Ectodermal cell (in vitro differentiated cells): Measurements from ENCODE around the gene PFKFB3. TPM values are rescaled to one million over a fixed set of nuclear protein-coding genes. Genes with fewer than 3 reads are reported as not detected.

ENCODE experiments used
- H3K27ac ChIP-seq: 2 replicates; pipeline ENCODE4 v1.7.0; 2013; ENCODE audit warnings: mild to moderate bottlenecking, low read depth, low read length; ENCODE audit not compliant: insufficient read depth, poor library complexity, severe bottlenecking
- H3K27me3 ChIP-seq: 2 replicates; pipeline ENCODE4 v1.7.0; 2013; ENCODE audit warnings: mild to moderate bottlenecking, low read length; ENCODE audit not compliant: insufficient read depth, control insufficient read depth, poor library complexity, severe bottlenecking
- H3K36me3 ChIP-seq: one replicate; pipeline ENCODE4 v1.7.0; 2013; ENCODE audit warnings: low read length; ENCODE audit not compliant: control insufficient read depth, insufficient read depth
- H3K4me1 ChIP-seq: one replicate; pipeline ENCODE4 v1.7.0; 2013; ENCODE audit warnings: low read length; ENCODE audit not compliant: control insufficient read depth, insufficient read depth
- H3K4me3 ChIP-seq: 2 replicates; pipeline ENCODE4 v1.7.0; 2013; ENCODE audit warnings: low read depth, low read length, control low read depth; ENCODE audit not compliant: insufficient read depth
- H3K9me3 ChIP-seq: 2 replicates; pipeline ENCODE4 v1.7.0; 2013; ENCODE audit warnings: mild to moderate bottlenecking, low read length, moderate library complexity; ENCODE audit not compliant: control insufficient read depth
- WGBS, 2 experiments: methylation state at CpG; one replicate each; pipeline ENCODE4 v1.1.7; 2013; ENCODE audit warnings: missing lambda C conversion rate in 2 of 2; 5-methylcytosine and 5-hydroxymethylcytosine counted together
- polyA plus RNA-seq, 4 experiments: library from polyadenylated mRNA; stranded (reverse); fragments of 50-300 nt; gene quantifications; one replicate each; pipeline ENCODE4 v1.2.3, GENCODE V29; 2013

The PFKFB3 gene
- polyA plus RNA-seq (2013, experiment 1 of 4): 26.3 TPM
- polyA plus RNA-seq (2013, experiment 2 of 4): 33.7 TPM
- polyA plus RNA-seq (2013, experiment 3 of 4): 19.5 TPM
- 21.0 TPM for polyA plus RNA-seq (2013, experiment 4 of 4)

DNA sequence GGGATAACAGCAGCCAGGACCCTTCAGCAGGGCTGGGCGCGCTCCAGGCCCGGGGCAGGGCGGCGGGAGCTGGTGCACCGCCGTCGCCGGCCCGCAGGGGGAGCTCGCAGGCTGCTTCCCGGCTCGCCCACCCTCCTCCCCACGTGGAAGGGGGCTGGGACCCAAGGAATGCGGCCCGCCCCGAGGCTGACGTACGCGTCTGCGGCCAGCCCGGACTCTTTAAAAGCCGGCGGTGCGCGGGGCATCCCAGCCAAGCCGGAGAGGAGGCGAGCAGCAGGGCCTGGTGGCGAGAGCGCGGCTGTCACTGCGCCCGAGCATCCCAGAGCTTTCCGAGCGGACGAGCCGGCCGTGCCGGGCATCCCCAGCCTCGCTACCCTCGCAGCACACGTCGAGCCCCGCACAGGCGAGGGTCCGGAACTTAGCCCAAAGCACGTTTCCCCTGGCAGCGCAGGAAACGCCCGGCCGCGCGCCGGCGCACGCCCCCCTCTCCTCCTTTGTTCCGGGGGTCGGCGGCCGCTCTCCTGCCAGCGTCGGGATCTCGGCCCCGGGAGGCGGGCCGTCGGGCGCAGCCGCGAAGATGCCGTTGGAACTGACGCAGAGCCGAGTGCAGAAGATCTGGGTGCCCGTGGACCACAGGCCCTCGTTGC lies at the start of gene PFKFB3:
TSS of gene PFKFB3 (plus strand) at position 249 of the 647 bp plus-strand sequence. CDS start at position 578, 329 bp downstream.
- Histone ChIP-seq H3K36me3 (no peaks in the 10 kb centered on the region), H3K27me3 (peaks cover 49% of the 10 kb centered on the region), H3K9me3 (no peaks in the 10 kb centered on the region), H3K27ac (peak within 1 kb of the TSS; percentile 98), H3K4me3 (peak within 1 kb of the TSS; percentile 83), H3K4me1 (peaks cover 16% of the 10 kb centered on the region)
- WGBS, 2 experiments: 0% methylated on average over 75 of the region's 75 CpGs

- Histone ChIP-seq H3K27ac (no peak overlapping the region), H3K27me3 (no peaks in the 10 kb centered on the region), H3K36me3 (no peaks in the 10 kb centered on the region), H3K9me3 (no peaks in the 10 kb centered on the region), H3K4me1 (no peaks in the 10 kb centered on the region), H3K4me3 (no peak overlapping the region)
- 82 to 83% methylated on average over 7 of the region's 7 CpGs for WGBS, 2 experiments
These were observed 48.9 kb upstream of the PFKFB3 start for GRCh38 chr10:6153845-6154244.

- H3K27ac ChIP-seq: no peak overlapping the region
- H3K36me3 ChIP-seq: no peaks in the 10 kb centered on the region
- 90% methylated on average over 14 of the region's 14 CpGs for WGBS, 2 experiments
- no peaks in the 10 kb centered on the region for H3K9me3 ChIP-seq
- no peaks in the 10 kb centered on the region for H3K27me3 ChIP-seq
- no peak overlapping the region for H3K4me3 ChIP-seq
- no peaks in the 10 kb centered on the region for H3K4me1 ChIP-seq
These were observed 48.2 kb upstream of the PFKFB3 start for GRCh38 chr10:6154566-6154965.

DNA sequence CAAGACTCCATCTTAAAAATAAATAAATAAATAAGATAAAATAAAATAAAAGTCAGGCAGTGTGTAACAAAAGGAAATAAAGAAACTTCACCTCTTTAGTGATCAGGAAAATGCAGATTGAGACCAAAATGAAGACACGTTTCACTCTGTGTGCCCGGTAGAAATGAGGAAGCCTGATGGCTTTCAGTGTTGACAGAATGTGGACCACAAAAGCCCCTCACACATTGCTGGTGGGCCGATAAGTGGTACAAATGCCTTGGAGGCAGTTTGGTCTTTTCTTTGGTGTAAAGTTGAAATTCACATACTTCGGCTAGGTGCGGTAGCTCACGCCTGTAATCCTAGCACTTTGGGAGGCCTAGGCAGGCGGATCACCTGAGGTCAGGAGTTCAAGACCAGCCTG lies 44.5 kb upstream of the PFKFB3 start:
- WGBS, 2 experiments: 93 to 94% methylated on average over 7 of the region's 7 CpGs

DNA sequence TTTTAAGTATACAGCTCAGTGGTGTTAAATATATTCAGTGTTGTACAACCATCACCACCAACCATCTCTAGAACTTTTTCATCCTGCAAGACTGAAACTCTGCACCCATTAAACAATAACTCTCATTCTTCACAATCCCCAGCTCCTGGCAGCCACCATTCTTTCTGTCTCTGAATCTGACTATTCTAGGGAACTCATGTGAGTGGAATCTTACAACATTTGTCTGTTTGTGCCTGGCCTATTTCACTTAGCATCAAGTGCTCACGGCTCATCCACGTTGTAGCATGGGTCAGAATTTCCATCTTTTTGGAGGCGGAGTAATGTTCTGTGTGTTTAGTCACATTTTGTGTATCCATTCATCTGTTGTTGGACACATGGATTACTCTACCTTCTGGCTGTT lies 40.8 kb upstream of the PFKFB3 start:
- no peaks in the 10 kb centered on the region for H3K27me3 ChIP-seq
- H3K27ac ChIP-seq: no peak overlapping the region
- WGBS, 2 experiments: 88 to 93% methylated on average over 3 of the region's 3 CpGs
- H3K36me3 ChIP-seq: no peaks in the 10 kb centered on the region
- H3K9me3 ChIP-seq: no peaks in the 10 kb centered on the region
- H3K4me3 ChIP-seq: no peak overlapping the region
- no peaks in the 10 kb centered on the region for H3K4me1 ChIP-seq

More for the DNA sequence above, 44.5 kb upstream of the PFKFB3 start:
- no peak overlapping the region for H3K27ac ChIP-seq
- H3K4me1 ChIP-seq: no peaks in the 10 kb centered on the region
- H3K27me3 ChIP-seq: no peaks in the 10 kb centered on the region
- no peaks in the 10 kb centered on the region for H3K36me3 ChIP-seq
- no peaks in the 10 kb centered on the region for H3K9me3 ChIP-seq
- H3K4me3 ChIP-seq: no peak overlapping the region

GRCh38 chr10:6162589-6163356 lies 40.0 kb upstream of the PFKFB3 start:
- Histone ChIP-seq H3K4me1 (no peaks in the 10 kb centered on the region), H3K9me3 (no peaks in the 10 kb centered on the region), H3K4me3 (no peak overlapping the region), H3K36me3 (no peaks in the 10 kb centered on the region), H3K27ac (peak overlapping the region; percentile 27), H3K27me3 (no peaks in the 10 kb centered on the region)
- WGBS, 2 experiments: 80 to 81% methylated on average over 12 of the region's 12 CpGs

GRCh38 chr10:6163364-6164270 lies 39.1 kb upstream of the PFKFB3 start:
- H3K36me3 ChIP-seq: no peaks in the 10 kb centered on the region
- peak overlapping the region; percentile 67 for H3K4me3 ChIP-seq
- 5 to 6% methylated on average over 91 of the region's 91 CpGs for WGBS, 2 experiments
- no peaks in the 10 kb centered on the region for H3K9me3 ChIP-seq
- H3K27me3 ChIP-seq: no peaks in the 10 kb centered on the region
- no peak overlapping the region for H3K27ac ChIP-seq
- no peaks in the 10 kb centered on the region for H3K4me1 ChIP-seq

- Histone ChIP-seq H3K36me3 (no peaks in the 10 kb centered on the region), H3K27ac (no peak overlapping the region), H3K4me1 (no peaks in the 10 kb centered on the region), H3K4me3 (peak overlapping the region; percentile 67), H3K9me3 (no peaks in the 10 kb centered on the region), H3K27me3 (no peaks in the 10 kb centered on the region)
- WGBS, 2 experiments: 64 to 65% methylated on average over 16 of the region's 16 CpGs
These were observed 38.2 kb upstream of the PFKFB3 start for GRCh38 chr10:6164271-6165095.

- Histone ChIP-seq H3K27me3 (no peaks in the 10 kb centered on the region), H3K36me3 (no peaks in the 10 kb centered on the region), H3K4me3 (no peak overlapping the region), H3K4me1 (no peaks in the 10 kb centered on the region), H3K27ac (no peak overlapping the region), H3K9me3 (no peaks in the 10 kb centered on the region)
- 77 to 79% methylated on average over 6 of the region's 6 CpGs for WGBS, 2 experiments
These were observed 37.5 kb upstream of the PFKFB3 start for GRCh38 chr10:6165221-6165725.
